ENCODE measurements around the gene DPY19L3.

DPY19L3 gene

GRCh38 chr19:32361574-32362317 is 43.8 kb upstream of the DPY19L3 start:
- H4K20me1 ChIP-seq (ENCODE audit: insufficient read depth, low read length), result peaks cover 38% of the 10 kb centered on the region
- peaks cover 29% of the 10 kb centered on the region for H3K79me2 ChIP-seq (ENCODE audit: low read length)
- H3K27ac ChIP-seq (ENCODE audit: low read length), result no peak overlapping the region
- no peaks in the 10 kb centered on the region for H3K27me3 ChIP-seq (ENCODE audit: low read depth, low read length)
- H3K9me3 ChIP-seq (ENCODE audit: insufficient read depth, low read length), result no peaks in the 10 kb centered on the region
- H2AFZ ChIP-seq (ENCODE audit: low read depth, low read length), result no peak overlapping the region
- H3K9ac ChIP-seq (ENCODE audit: low read length), result no peak overlapping the region
- H3K4me3 ChIP-seq (ENCODE audit: low read length), result no peak overlapping the region
- no peaks in the 10 kb centered on the region for H3K4me1 ChIP-seq (ENCODE audit: low read length)
- H3K4me2 ChIP-seq (ENCODE audit: low read length), result no peak overlapping the region
- TF ChIP-seq, protein P1, sequence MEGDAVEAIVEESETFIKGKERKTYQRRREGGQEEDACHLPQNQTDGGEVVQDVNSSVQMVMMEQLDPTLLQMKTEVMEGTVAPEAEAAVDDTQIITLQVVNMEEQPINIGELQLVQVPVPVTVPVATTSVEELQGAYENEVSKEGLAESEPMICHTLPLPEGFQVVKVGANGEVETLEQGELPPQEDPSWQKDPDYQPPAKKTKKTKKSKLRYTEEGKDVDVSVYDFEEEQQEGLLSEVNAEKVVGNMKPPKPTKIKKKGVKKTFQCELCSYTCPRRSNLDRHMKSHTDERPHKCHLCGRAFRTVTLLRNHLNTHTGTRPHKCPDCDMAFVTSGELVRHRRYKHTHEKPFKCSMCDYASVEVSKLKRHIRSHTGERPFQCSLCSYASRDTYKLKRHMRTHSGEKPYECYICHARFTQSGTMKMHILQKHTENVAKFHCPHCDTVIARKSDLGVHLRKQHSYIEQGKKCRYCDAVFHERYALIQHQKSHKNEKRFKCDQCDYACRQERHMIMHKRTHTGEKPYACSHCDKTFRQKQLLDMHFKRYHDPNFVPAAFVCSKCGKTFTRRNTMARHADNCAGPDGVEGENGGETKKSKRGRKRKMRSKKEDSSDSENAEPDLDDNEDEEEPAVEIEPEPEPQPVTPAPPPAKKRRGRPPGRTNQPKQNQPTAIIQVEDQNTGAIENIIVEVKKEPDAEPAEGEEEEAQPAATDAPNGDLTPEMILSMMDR (IDR thresholded peaks at IDR 0.05; ENCODE audit: low read depth, low read length), result no peak
- TF ChIP-seq EZH2phosphoT487 (IDR thresholded peaks at IDR 0.05; ENCODE audit: low read depth), result no peak
- H3K36me3 ChIP-seq (replicated peaks; ENCODE audit: low read depth, low read length), result peaks cover 73% of the 10 kb centered on the region

DNA sequence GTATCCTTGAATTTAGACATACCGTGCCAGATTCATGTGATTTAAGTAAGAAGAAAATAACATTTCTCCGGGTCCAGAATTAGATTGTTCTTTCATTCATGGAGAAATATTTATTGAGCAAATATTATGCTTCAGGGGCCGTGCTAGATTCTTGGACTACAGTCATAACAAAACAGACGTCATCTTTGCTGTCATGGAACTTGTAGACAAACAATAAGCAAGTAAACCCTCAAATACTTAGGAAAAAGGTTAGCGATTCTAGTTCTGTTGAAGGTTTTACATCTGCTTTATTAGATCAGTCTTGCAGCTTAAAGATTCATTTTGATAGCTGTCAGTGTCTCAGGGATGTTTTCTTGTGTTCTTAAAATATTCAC is 43.3 kb upstream of the DPY19L3 start:
- peaks cover 34% of the 10 kb centered on the region for H3K79me2 ChIP-seq (ENCODE audit: low read length)
- H2AFZ ChIP-seq (ENCODE audit: low read depth, low read length), result no peak overlapping the region
- H3K9ac ChIP-seq (ENCODE audit: low read length), result no peak overlapping the region
- H3K4me1 ChIP-seq (ENCODE audit: low read length), result no peaks in the 10 kb centered on the region
- TF ChIP-seq EZH2phosphoT487 (IDR thresholded peaks at IDR 0.05; ENCODE audit: low read depth), result no peak
- TF ChIP-seq, protein P1 (IDR thresholded peaks at IDR 0.05; ENCODE audit: low read depth, low read length), result no peak
- H3K4me2 ChIP-seq (ENCODE audit: low read length), result no peak overlapping the region
- H3K9me3 ChIP-seq (ENCODE audit: insufficient read depth, low read length), result no peaks in the 10 kb centered on the region
- H4K20me1 ChIP-seq (ENCODE audit: insufficient read depth, low read length), result peaks cover 41% of the 10 kb centered on the region
- peaks cover 73% of the 10 kb centered on the region for H3K36me3 ChIP-seq (replicated peaks; ENCODE audit: low read depth, low read length)
- no peak overlapping the region for H3K27ac ChIP-seq (ENCODE audit: low read length)
- H3K4me3 ChIP-seq (ENCODE audit: low read length), result no peak overlapping the region
- H3K27me3 ChIP-seq (ENCODE audit: low read depth, low read length), result no peaks in the 10 kb centered on the region

- H3K27ac ChIP-seq (ENCODE audit: low read length), result no peak overlapping the region
- H3K36me3 ChIP-seq (replicated peaks; ENCODE audit: low read depth, low read length), result peaks cover 68% of the 10 kb centered on the region
- no peaks in the 10 kb centered on the region for H3K4me1 ChIP-seq (ENCODE audit: low read length)
- no peak overlapping the region for H2AFZ ChIP-seq (ENCODE audit: low read depth, low read length)
- H3K9ac ChIP-seq (ENCODE audit: low read length), result no peak overlapping the region
- peaks cover 44% of the 10 kb centered on the region for H4K20me1 ChIP-seq (ENCODE audit: insufficient read depth, low read length)
- H3K4me2 ChIP-seq (ENCODE audit: low read length), result no peak overlapping the region
- TF ChIP-seq, protein P1 (IDR thresholded peaks at IDR 0.05; ENCODE audit: low read depth, low read length), result no peak
- no peak for TF ChIP-seq EZH2phosphoT487 (IDR thresholded peaks at IDR 0.05; ENCODE audit: low read depth)
- no peaks in the 10 kb centered on the region for H3K9me3 ChIP-seq (ENCODE audit: insufficient read depth, low read length)
- no peak overlapping the region for H3K4me3 ChIP-seq (ENCODE audit: low read length)
- peaks cover 41% of the 10 kb centered on the region for H3K79me2 ChIP-seq (ENCODE audit: low read length)
- H3K27me3 ChIP-seq (ENCODE audit: low read depth, low read length), result no peaks in the 10 kb centered on the region
Measured at GRCh38 chr19:32363175-32363574, 42.4 kb upstream of the DPY19L3 start.

GRCh38 chr19:32363632-32364031 is 41.9 kb upstream of the DPY19L3 start:
- Histone ChIP-seq H3K4me2 (ENCODE audit: low read length) (no peak overlapping the region), H3K79me2 (ENCODE audit: low read length) (peaks cover 44% of the 10 kb centered on the region), H2AFZ (ENCODE audit: low read depth, low read length) (no peak overlapping the region), H3K4me1 (ENCODE audit: low read length) (no peaks in the 10 kb centered on the region), H3K4me3 (ENCODE audit: low read length) (no peak overlapping the region), H4K20me1 (ENCODE audit: insufficient read depth, low read length) (peaks cover 46% of the 10 kb centered on the region), H3K36me3 (replicated peaks; ENCODE audit: low read depth, low read length) (peaks cover 66% of the 10 kb centered on the region), H3K9me3 (ENCODE audit: insufficient read depth, low read length) (no peaks in the 10 kb centered on the region), H3K27me3 (ENCODE audit: low read depth, low read length) (no peaks in the 10 kb centered on the region), H3K27ac (ENCODE audit: low read length) (no peak overlapping the region), H3K9ac (ENCODE audit: low read length) (no peak overlapping the region)
- no peak for TF ChIP-seq EZH2phosphoT487 (IDR thresholded peaks at IDR 0.05; ENCODE audit: low read depth)
- TF ChIP-seq, protein P1 (IDR thresholded peaks at IDR 0.05; ENCODE audit: low read depth, low read length), result no peak

Data from OCI-LY3 (cell line).